ENCODE results near the gene TRIO.

GRCh38 chr5:14251733-14252132 is 108.6 kb downstream of the TRIO start:
- TF ChIP-seq EZH2phosphoT487 (IDR thresholded peaks at IDR 0.05; ENCODE audit: borderline replicate concordance, low read length) (no peak), CTCF (conservative IDR thresholded peaks at IDR 0.05; ENCODE audit: low read depth, low read length) (no peak), EZH2 (IDR thresholded peaks at IDR 0.05; ENCODE audit: low read length, unreplicated experiment) (no peak)
